H9 (cell line): ENCODE data around the gene BRD7. TPM values are rescaled to one million over a fixed set of nuclear protein-coding genes. Genes with fewer than 3 reads are reported as not detected.

Experiments used
- DNase-seq: peaks from one replicate; pipeline ENCODE4 v3.0.0-alpha.2; 2017
- H2AFZ ChIP-seq: one replicate; pipeline ENCODE4 v1.6.1; 2013; ENCODE audit warnings: mild to moderate bottlenecking, low read length, control low read depth, moderate library complexity
- H2AK5ac ChIP-seq: 2 replicates; pipeline ENCODE4 v1.6.1; 2013; ENCODE audit warnings: low read length, control low read depth, mixed read lengths; ENCODE audit not compliant: insufficient read length
- H2BK120ac ChIP-seq: one replicate; pipeline ENCODE4 v1.6.1; 2013; ENCODE audit warnings: low read depth, mild to moderate bottlenecking, low read length, control low read depth, inconsistent platforms; ENCODE audit not compliant: poor library complexity, severe bottlenecking
- H2BK12ac ChIP-seq: 2 replicates; pipeline ENCODE4 v1.6.1; 2013; ENCODE audit warnings: low read length, control low read depth, mixed read lengths, low read depth; ENCODE audit not compliant: insufficient read length
- H2BK15ac ChIP-seq: 2 replicates; pipeline ENCODE4 v1.6.1; 2013; ENCODE audit warnings: low read depth, low read length, control low read depth
- H2BK20ac ChIP-seq: one replicate; pipeline ENCODE4 v1.6.1; 2013; ENCODE audit warnings: low read depth, mild to moderate bottlenecking, low read length, control low read depth, inconsistent platforms; ENCODE audit not compliant: poor library complexity, severe bottlenecking
- H2BK5ac ChIP-seq: 2 replicates; pipeline ENCODE4 v1.6.1; 2013; ENCODE audit warnings: low read length, control low read depth, mixed read lengths; ENCODE audit not compliant: insufficient read length
- H3K14ac ChIP-seq: 2 replicates; pipeline ENCODE4 v1.6.1; 2013; ENCODE audit warnings: low read length, control low read depth; ENCODE audit not compliant: insufficient read depth
- H3K18ac ChIP-seq: 2 replicates; pipeline ENCODE4 v1.6.1; 2013; ENCODE audit warnings: low read depth, mild to moderate bottlenecking, mixed read lengths, low read length, control low read depth; ENCODE audit not compliant: insufficient read length
- H3K23ac ChIP-seq: 2 replicates; pipeline ENCODE4 v1.6.1; 2013; ENCODE audit warnings: low read length, control low read depth, mixed read lengths, low read depth; ENCODE audit not compliant: insufficient read length
- H3K23me2 ChIP-seq: 2 replicates; pipeline ENCODE4 v1.6.1; 2013; ENCODE audit warnings: low read depth, mild to moderate bottlenecking, mixed read lengths, low read length, control low read depth; ENCODE audit not compliant: insufficient read length, poor library complexity, severe bottlenecking
- H3K27ac ChIP-seq: 2 replicates; pipeline ENCODE4 v1.5.1; 2013; ENCODE audit warnings: low read length, control low read depth, mixed read lengths, low read depth; ENCODE audit not compliant: insufficient read length
- H3K27me3 ChIP-seq: 2 replicates; pipeline ENCODE4 v1.6.1; 2013; ENCODE audit warnings: low read length, control low read depth, inconsistent platforms; ENCODE audit not compliant: insufficient read depth
- H3K4ac ChIP-seq: 2 replicates; pipeline ENCODE4 v1.6.1; 2013; ENCODE audit warnings: low read depth, mild to moderate bottlenecking, control low read depth, inconsistent platforms, low read length, moderate library complexity
- H3K4me1 ChIP-seq: 2 replicates; pipeline ENCODE4 v1.6.1; 2013; ENCODE audit warnings: low read length, control low read depth, inconsistent platforms; ENCODE audit not compliant: insufficient read depth
- H3K4me2 ChIP-seq: 2 replicates; pipeline ENCODE4 v1.6.1; 2013; ENCODE audit warnings: low read length, control low read depth, mixed read lengths; ENCODE audit not compliant: insufficient read length, insufficient read depth
- H3K56ac ChIP-seq: 2 replicates; pipeline ENCODE4 v1.6.1; 2013; ENCODE audit warnings: low read depth, mild to moderate bottlenecking, mixed read lengths, low read length, control low read depth; ENCODE audit not compliant: insufficient read length
- H3K79me1 ChIP-seq: 2 replicates; pipeline ENCODE4 v1.6.1; 2013; ENCODE audit warnings: low read depth, mild to moderate bottlenecking, moderate library complexity, low read length, control low read depth, inconsistent platforms; ENCODE audit not compliant: insufficient read depth, poor library complexity, severe bottlenecking
- H3K79me2 ChIP-seq: 2 replicates; pipeline ENCODE4 v1.6.1; 2013; ENCODE audit warnings: low read length, control low read depth, inconsistent platforms; ENCODE audit not compliant: insufficient read depth
- H3K9ac ChIP-seq: 2 replicates; pipeline ENCODE4 v1.6.1; 2013; ENCODE audit warnings: low read length, control low read depth, mixed read lengths; ENCODE audit not compliant: insufficient read length; ENCODE audit errors: extremely low read depth
- H3K9me3 ChIP-seq: one replicate; pipeline ENCODE4 v1.6.1; 2013; ENCODE audit warnings: low read depth, low read length, inconsistent platforms; ENCODE audit not compliant: control insufficient read depth
- H3T11ph ChIP-seq: one replicate; pipeline ENCODE4 v1.6.1; 2013; ENCODE audit warnings: mild to moderate bottlenecking, low read length, control low read depth, inconsistent platforms
- H4K20me1 ChIP-seq: one replicate; pipeline ENCODE4 v1.6.1; 2013; ENCODE audit not compliant: control insufficient read depth, insufficient read length, insufficient read depth
- H4K5ac ChIP-seq: 2 replicates; pipeline ENCODE4 v1.6.1; 2013; ENCODE audit warnings: low read depth, mild to moderate bottlenecking, mixed read lengths, low read length, control low read depth; ENCODE audit not compliant: insufficient read length
- H4K8ac ChIP-seq: replicated peaks from 2 replicates; pipeline ENCODE4 v1.6.1; 2013; ENCODE audit warnings: low read length, control low read depth, mixed read lengths, low read depth; ENCODE audit not compliant: insufficient read length
- H4K91ac ChIP-seq: 2 replicates; pipeline ENCODE4 v1.6.1; 2013; ENCODE audit warnings: low read depth, mild to moderate bottlenecking, moderate library complexity, mixed read lengths, low read length, control low read depth; ENCODE audit not compliant: insufficient read length
- H3K27ac Mint-ChIP-seq, 3 experiments: 2 replicates in 2 of 3; 3 replicates in 1 of 3; pipeline ENCODE4 v1.8.0; 2020 to 2021; ENCODE audit warnings: mixed read lengths in 3 of 3, mild to moderate bottlenecking in 1 of 3, moderate library complexity in 1 of 3
- H3K27me3 Mint-ChIP-seq: 2 replicates; pipeline ENCODE4 v1.8.0; 2021; ENCODE audit warnings: low read depth, mild to moderate bottlenecking, moderate library complexity, mixed read lengths
- H3K36me3 Mint-ChIP-seq, 3 experiments: 2 replicates in 2 of 3; 3 replicates in 1 of 3; pipeline ENCODE4 v1.8.0; 2020 to 2021; ENCODE audit warnings: low read depth in 3 of 3, mixed read lengths in 3 of 3; ENCODE audit not compliant: insufficient read depth in 1 of 3
- H3K4me1 Mint-ChIP-seq, 2 experiments: 2 replicates each; pipeline ENCODE4 v1.8.0; 2020; ENCODE audit warnings: mixed read lengths in 2 of 2
- H3K4me3 Mint-ChIP-seq, 2 experiments: 2 replicates in 1 of 2; 3 replicates in 1 of 2; pipeline ENCODE4 v1.8.0; 2020 to 2021; ENCODE audit warnings: mild to moderate bottlenecking in 2 of 2, mixed read lengths in 2 of 2, moderate library complexity in 1 of 2
- H3K9me3 Mint-ChIP-seq, 2 experiments: 2 replicates in 1 of 2; 3 replicates in 1 of 2; pipeline ENCODE4 v1.8.0; 2020; ENCODE audit warnings: mild to moderate bottlenecking in 2 of 2, mixed read lengths in 2 of 2, moderate library complexity in 1 of 2
- CTCF ChIP-seq: fragments of 200-600 bp; sonication (generic); conservative IDR thresholded peaks from 3 replicates; pipeline ENCODE4 v1.8.0; 2021; ENCODE audit warnings: antibody characterized with exemption, mild to moderate bottlenecking
- WGBS: extraction: QIAGEN DNeasy Blood & Tissue Kit; methylation state at CpG from one replicate; pipeline ENCODE4 v1.1.7; 2013; ENCODE audit warnings: missing lambda C conversion rate, low lambda C conversion rate, mixed read lengths; ENCODE audit not compliant: insufficient read length; ENCODE audit errors: extremely low coverage; 5-methylcytosine and 5-hydroxymethylcytosine counted together
- total RNA-seq: library from RNA; stranded (reverse); gene quantifications from 2 replicates; pipeline ENCODE4 v1.2.1, GENCODE V29; 2021

Gene BRD7
- total RNA-seq, 1 experiment from 2014 or later = 112 TPM

DNA sequence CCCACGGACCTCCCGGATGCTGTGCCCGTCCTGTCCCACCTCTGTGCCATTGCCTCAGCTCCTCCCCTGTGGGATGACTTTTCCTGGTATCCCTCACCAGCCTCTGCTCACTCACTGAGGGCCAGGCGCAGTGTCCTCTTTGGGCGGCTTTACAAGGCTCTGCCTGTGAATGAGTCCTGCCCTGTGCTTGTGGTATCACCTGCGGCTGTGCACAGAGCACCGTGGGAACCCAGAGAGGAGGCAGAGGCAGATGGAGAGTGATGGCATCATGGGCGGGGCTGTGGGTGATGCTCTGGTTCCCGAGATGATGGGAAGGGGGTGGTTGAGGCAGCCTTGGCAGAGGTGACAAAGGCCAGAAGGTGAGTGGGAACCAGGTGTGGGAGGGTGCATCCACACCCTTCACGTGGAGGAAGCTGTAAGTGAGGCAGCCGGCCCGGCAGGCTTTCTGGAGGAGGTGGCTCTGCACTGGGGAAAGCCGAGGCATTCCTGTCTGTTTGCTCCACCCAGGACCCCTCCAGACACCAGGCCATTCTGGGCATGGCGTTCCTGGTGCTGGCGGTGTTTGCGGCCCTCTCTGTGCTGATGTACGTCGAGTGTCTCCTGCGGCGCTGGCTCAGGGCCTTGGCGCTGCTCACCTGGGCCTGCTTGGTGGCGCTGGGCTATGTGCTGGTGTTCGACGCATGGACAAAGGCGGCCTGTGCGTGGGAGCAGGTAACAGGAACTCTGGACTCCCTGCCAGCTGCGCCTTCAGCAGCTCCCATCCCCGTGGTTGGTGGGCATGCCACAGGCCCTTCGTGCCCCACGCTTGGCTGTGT, 78.6 kb downstream of the BRD7 start:
- no peak overlapping the region for H4K8ac ChIP-seq
- H4K91ac ChIP-seq = no peak overlapping the region
- H3K4ac ChIP-seq = no peak overlapping the region
- H2AFZ ChIP-seq = no peak overlapping the region
- no peak overlapping the region for H2BK15ac ChIP-seq
- no peak overlapping the region for H2BK5ac ChIP-seq
- no peaks in the 10 kb centered on the region for H3K27me3 ChIP-seq
- no peaks in the 10 kb centered on the region for H3K4me1 ChIP-seq
- no peaks in the 10 kb centered on the region for H3K79me2 ChIP-seq
- no peak overlapping the region for H3K9ac ChIP-seq
- H3K27ac Mint-ChIP-seq = peak overlapping the region in 1 of 3 experiments; percentile 49; a peak in 2 of 7 replicates
- H3T11ph ChIP-seq = no peak overlapping the region
- DNase-seq = no peak
- H3K27me3 Mint-ChIP-seq = no peaks in the 10 kb centered on the region; the same call in 1 of the 2 replicates
- no peak overlapping the region for H3K27ac ChIP-seq
- no peaks in the 10 kb centered on the region for H4K20me1 ChIP-seq
- H3K23me2 ChIP-seq = no peaks in the 10 kb centered on the region
- no peak for TF ChIP-seq CTCF
- H4K5ac ChIP-seq = no peak overlapping the region
- no CpG with 5 or more reads among the region's 30 CpGs for WGBS
- H3K18ac ChIP-seq = no peak overlapping the region
- H3K9me3 Mint-ChIP-seq = peaks cover 3 to 4% of the 10 kb centered on the region in 2 experiments; a peak in 4 of 5 replicates
- peaks cover 0 to 5% (median 0%) of the 10 kb centered on the region in 3 experiments; a peak in 4 of 7 replicates for H3K36me3 Mint-ChIP-seq
- peaks cover 0 to 2% of the 10 kb centered on the region in 2 experiments; a peak in 1 of 4 replicates for H3K4me1 Mint-ChIP-seq
- no peak overlapping the region for H2BK20ac ChIP-seq
- H3K4me2 ChIP-seq = no peak overlapping the region
- no peak overlapping the region for H3K23ac ChIP-seq
- no peak overlapping the region for H2BK120ac ChIP-seq
- no peak overlapping the region for H2AK5ac ChIP-seq
- no peak overlapping the region; a peak in 2 of 5 replicates for H3K4me3 Mint-ChIP-seq
- no peak overlapping the region for H2BK12ac ChIP-seq
- no peaks in the 10 kb centered on the region for H3K9me3 ChIP-seq
- no peak overlapping the region; the same call in 1 of the 2 replicates for H3K14ac ChIP-seq
- no peaks in the 10 kb centered on the region for H3K79me1 ChIP-seq
- H3K56ac ChIP-seq = no peak overlapping the region
